ENCODE measurements around the gene GPSM1. TPM values are rescaled to one million over a fixed set of nuclear protein-coding genes. Genes with fewer than 3 reads are reported as not detected.

GPSM1 gene
- total and polyA plus RNA-seq, 2 experiments from 2014 or later, result 25.5 to 30.0 TPM

DNA sequence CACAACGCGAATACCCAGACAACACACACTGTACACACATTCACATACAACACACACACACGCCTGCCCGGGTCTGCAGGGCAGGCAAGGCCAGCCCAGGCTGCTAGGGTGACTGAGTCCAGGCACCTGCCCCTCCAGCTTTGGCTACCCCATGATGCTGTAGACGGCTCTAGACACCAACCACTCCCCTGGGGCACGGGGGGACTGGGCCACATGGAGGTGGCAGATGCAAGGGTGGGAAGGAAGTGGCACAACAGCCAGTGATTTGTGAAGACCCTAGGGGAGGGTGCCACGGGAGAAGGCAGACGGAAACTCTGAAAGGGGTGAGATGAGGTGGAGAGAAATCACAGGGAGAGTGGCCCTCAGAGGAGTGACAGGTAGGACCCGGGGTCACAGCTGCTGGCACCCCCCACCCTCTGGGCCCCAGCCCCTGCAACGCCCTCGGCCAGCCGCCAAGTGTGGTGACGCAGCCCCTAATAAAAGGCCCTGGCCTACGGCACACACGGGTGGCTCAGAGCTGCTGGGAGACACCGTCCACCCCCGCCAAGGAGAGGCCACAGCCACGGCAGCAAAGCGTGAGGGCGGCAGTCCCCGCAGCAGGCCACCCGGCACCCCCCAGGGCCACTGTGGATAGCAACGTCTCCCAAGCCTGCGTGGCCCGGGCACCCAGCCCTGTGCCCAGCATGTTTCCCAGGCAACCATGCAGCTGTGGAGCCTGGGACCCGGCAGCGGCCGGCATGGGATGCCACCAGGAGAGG, 16.9 kb upstream of the GPSM1 start:
- Histone ChIP-seq H3K4me3 (no peak overlapping the region), H4K20me1 (ENCODE audit: insufficient read depth, poor library complexity, severe bottlenecking) (no peaks in the 10 kb centered on the region), H2AFZ (no peak overlapping the region), H3K9me3 (ENCODE audit: low read depth) (no peaks in the 10 kb centered on the region), H3K27me3 (no peaks in the 10 kb centered on the region), H3K36me3 (replicated peaks; ENCODE audit: insufficient read depth, low read depth) (no peaks in the 10 kb centered on the region), H3K27ac (peak overlapping the region; percentile 75), H3K9me2 (replicated peaks; ENCODE audit: insufficient read depth) (no peaks in the 10 kb centered on the region), H3K79me2 (no peaks in the 10 kb centered on the region), H3K4me1 (ENCODE audit: insufficient read depth) (no peaks in the 10 kb centered on the region), H3K4me2 (peak overlapping the region; percentile 60)
- WGBS (ENCODE audit: low lambda C conversion rate, missing lambda C conversion rate), result 84% methylated on average over 28 of the region's 28 CpGs
- TF ChIP-seq EZH2 (IDR thresholded peaks at IDR 0.05; ENCODE audit: borderline replicate concordance) (no peak), EZH2phosphoT487 (IDR thresholded peaks at IDR 0.05; ENCODE audit: low read depth, severe bottlenecking, unreplicated experiment) (no peak)
- TF ChIP-seq, protein P1, sequence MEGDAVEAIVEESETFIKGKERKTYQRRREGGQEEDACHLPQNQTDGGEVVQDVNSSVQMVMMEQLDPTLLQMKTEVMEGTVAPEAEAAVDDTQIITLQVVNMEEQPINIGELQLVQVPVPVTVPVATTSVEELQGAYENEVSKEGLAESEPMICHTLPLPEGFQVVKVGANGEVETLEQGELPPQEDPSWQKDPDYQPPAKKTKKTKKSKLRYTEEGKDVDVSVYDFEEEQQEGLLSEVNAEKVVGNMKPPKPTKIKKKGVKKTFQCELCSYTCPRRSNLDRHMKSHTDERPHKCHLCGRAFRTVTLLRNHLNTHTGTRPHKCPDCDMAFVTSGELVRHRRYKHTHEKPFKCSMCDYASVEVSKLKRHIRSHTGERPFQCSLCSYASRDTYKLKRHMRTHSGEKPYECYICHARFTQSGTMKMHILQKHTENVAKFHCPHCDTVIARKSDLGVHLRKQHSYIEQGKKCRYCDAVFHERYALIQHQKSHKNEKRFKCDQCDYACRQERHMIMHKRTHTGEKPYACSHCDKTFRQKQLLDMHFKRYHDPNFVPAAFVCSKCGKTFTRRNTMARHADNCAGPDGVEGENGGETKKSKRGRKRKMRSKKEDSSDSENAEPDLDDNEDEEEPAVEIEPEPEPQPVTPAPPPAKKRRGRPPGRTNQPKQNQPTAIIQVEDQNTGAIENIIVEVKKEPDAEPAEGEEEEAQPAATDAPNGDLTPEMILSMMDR (IDR thresholded peaks at IDR 0.05; ENCODE audit: poor library complexity), result no peak
- DNase-seq (ENCODE audit: low spot score), result peak; percentile 55

DNA sequence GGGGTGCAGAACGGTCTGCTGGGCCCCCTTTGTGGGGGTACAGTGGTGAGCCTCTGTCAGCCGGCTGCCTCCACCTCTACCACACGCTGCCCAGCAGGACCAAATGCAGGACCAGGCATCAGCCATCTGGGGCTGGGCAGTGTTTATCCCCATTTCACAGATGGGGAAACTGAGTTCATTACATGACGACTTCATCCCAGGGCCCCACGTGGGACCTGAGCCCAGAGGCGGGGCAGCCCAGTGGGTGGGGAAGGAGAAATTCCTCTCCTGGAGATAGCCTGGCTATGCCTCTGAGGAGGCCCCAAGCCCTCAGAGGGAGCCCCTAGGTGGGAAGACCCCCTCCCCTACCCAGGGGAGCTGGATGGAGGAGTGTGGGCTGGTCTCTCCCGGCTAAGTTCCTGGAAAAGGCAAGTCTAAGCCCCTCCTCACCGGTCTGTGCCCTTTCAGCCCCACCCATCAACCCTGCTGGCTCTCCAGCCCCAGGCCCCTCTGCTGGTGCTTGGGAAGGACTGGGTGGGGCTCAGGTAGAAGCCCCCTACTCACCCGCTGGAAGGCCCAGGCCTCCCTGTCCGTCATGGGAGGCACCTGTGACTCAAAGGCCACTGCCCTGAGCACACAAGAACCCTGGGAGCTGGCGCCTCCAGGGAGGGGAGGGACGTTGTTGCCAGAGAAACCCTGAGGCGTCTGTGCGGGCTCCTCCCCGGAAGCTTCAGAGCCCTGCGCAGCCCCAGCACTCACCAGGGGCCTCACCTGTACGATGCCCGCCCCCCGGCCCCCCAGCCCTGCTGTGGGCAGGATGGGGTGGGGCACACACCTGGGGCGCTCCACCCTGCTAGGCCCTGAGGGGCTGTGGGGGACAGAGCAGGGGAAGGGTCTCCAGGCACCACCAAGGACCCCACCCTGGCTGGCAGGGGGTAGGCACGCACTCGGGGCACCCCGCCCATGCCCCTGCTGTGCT, 16.0 kb upstream of the GPSM1 start:
- H3K4me3 ChIP-seq, result no peak overlapping the region
- peak overlapping the region; percentile 60 for H3K4me2 ChIP-seq
- peak; percentile 84 for DNase-seq (ENCODE audit: low spot score)
- 76% methylated on average over 16 of the region's 23 CpGs for WGBS (ENCODE audit: low lambda C conversion rate, missing lambda C conversion rate)
- no peaks in the 10 kb centered on the region for H3K27me3 ChIP-seq
- no peaks in the 10 kb centered on the region for H4K20me1 ChIP-seq (ENCODE audit: insufficient read depth, poor library complexity, severe bottlenecking)
- H3K9me3 ChIP-seq (ENCODE audit: low read depth), result no peaks in the 10 kb centered on the region
- H2AFZ ChIP-seq, result no peak overlapping the region
- no peaks in the 10 kb centered on the region for H3K4me1 ChIP-seq (ENCODE audit: insufficient read depth)
- TF ChIP-seq EZH2phosphoT487 (IDR thresholded peaks at IDR 0.05; ENCODE audit: low read depth, severe bottlenecking, unreplicated experiment) (no peak), EZH2 (IDR thresholded peaks at IDR 0.05; ENCODE audit: borderline replicate concordance) (no peak)
- TF ChIP-seq, protein P1 (IDR thresholded peaks at IDR 0.05; ENCODE audit: poor library complexity), result no peak
- no peaks in the 10 kb centered on the region for H3K36me3 ChIP-seq (replicated peaks; ENCODE audit: insufficient read depth, low read depth)
- H3K27ac ChIP-seq, result peak overlapping the region; percentile 75
- H3K9me2 ChIP-seq (replicated peaks; ENCODE audit: insufficient read depth), result no peaks in the 10 kb centered on the region
- H3K79me2 ChIP-seq, result no peaks in the 10 kb centered on the region

- H3K79me2 ChIP-seq, result no peaks in the 10 kb centered on the region
- no peaks in the 10 kb centered on the region for H3K36me3 ChIP-seq (replicated peaks; ENCODE audit: insufficient read depth, low read depth)
- no peaks in the 10 kb centered on the region for H3K9me2 ChIP-seq (replicated peaks; ENCODE audit: insufficient read depth)
- peak overlapping the region; percentile 60 for H3K4me2 ChIP-seq
- DNase-seq (ENCODE audit: low spot score), result no peak
- no peaks in the 10 kb centered on the region for H3K9me3 ChIP-seq (ENCODE audit: low read depth)
- no peak overlapping the region for H2AFZ ChIP-seq
- H3K4me3 ChIP-seq, result no peak overlapping the region
- no peaks in the 10 kb centered on the region for H3K4me1 ChIP-seq (ENCODE audit: insufficient read depth)
- no peaks in the 10 kb centered on the region for H3K27me3 ChIP-seq
- peak overlapping the region; percentile 48 for H3K27ac ChIP-seq
- 84% methylated on average over 10 of the region's 10 CpGs for WGBS (ENCODE audit: low lambda C conversion rate, missing lambda C conversion rate)
- TF ChIP-seq EZH2phosphoT487 (IDR thresholded peaks at IDR 0.05; ENCODE audit: low read depth, severe bottlenecking, unreplicated experiment), result no peak
- TF ChIP-seq, protein P1 (IDR thresholded peaks at IDR 0.05; ENCODE audit: poor library complexity), result no peak
- TF ChIP-seq EZH2 (IDR thresholded peaks at IDR 0.05; ENCODE audit: borderline replicate concordance), result no peak
- no peaks in the 10 kb centered on the region for H4K20me1 ChIP-seq (ENCODE audit: insufficient read depth, poor library complexity, severe bottlenecking)
These were observed 15.3 kb upstream of the GPSM1 start for GRCh38 chr9:136312009-136312375.
